ENCODE data around the gene HOXB4.

GRCh38 chr17:48529683-48530009 lies 48.5 kb downstream of the HOXB4 start:
- TF ChIP-seq CTCF (IDR thresholded peaks at IDR 0.05) (no peak), EP300 (IDR thresholded peaks at IDR 0.05) (no peak)
